H1 (cell line): ENCODE measurements around the gene RBM14. TPM values are rescaled to one million over a fixed set of nuclear protein-coding genes. Genes with fewer than 3 reads are reported as not detected.

ENCODE experiments used
- CEBPB ChIP-seq: IDR thresholded peaks from 2 replicates; pipeline ENCODE4 v1.6.1; 2012; ENCODE audit warnings: low read depth, low read length
- EZH2 ChIP-seq: fragments of 200-600 bp; sonication (generic); IDR thresholded peaks from 2 replicates; pipeline ENCODE4 v1.7.1; 2012; ENCODE audit warnings: low read depth, mild to moderate bottlenecking, moderate library complexity, low read length, inconsistent platforms; ENCODE audit not compliant: severe bottlenecking
- polyA plus RNA-seq, 7 experiments: library from polyadenylated mRNA; depleted of rRNA in 3 of 7; stranded (reverse) in 5 of 7; unstranded in 2 of 7; fragments of >200 nt in 5 of 7; fragments of 200-250 nt in 2 of 7; gene quantifications; 1 replicate in 5 of 7; 2 replicates in 1 of 7; 4 replicates in 1 of 7; pipeline versions ENCODE4 v1.2.1 to v1.2.3, GENCODE V29; 2011 to 2013; ENCODE audit warnings: missing spikeins in 2 of 7, mixed read lengths in 2 of 7
- total RNA-seq: library from RNA; stranded (reverse); fragmentation: NEBNext Ultra II Directional; extraction: Animal tissue kit (Norgen Biotek cat#: 25700); gene quantifications from 2 replicates; pipeline ENCODE4 v1.2.1, GENCODE V29; 2021

The RBM14 gene
- total and polyA plus RNA-seq, 2 of the 8 experiments (the other 6 are each of a cell fraction or from before 2014, with no cell fraction given) = 67.2 to 142 TPM

DNA sequence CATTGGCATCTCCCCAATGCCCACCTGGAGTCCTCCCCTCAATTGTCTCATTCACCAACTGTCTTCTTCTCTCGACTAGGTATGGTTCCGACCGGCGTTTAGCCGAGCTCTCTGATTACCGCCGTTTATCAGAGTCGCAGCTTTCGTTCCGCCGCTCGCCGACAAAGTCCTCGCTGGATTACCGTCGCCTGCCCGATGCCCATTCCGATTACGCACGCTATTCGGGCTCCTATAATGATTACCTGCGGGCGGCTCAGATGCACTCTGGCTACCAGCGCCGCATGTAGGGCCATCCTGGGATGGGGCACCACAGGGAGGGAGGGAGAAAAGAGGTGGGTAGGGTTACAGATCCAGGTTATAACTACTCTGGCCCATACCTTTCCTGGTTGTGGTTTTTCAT is 10.0 kb downstream of the RBM14 start (continued):
- no peak for TF ChIP-seq EZH2
- TF ChIP-seq CEBPB = no peak
